NCI-H2107 (cell line): ENCODE results near the gene GNB4.

Source experiments
- DNase-seq: peaks from one replicate; lab custom pipeline; 2025; lab: John Stamatoyannopoulos, UW

Gene GNB4

DNA sequence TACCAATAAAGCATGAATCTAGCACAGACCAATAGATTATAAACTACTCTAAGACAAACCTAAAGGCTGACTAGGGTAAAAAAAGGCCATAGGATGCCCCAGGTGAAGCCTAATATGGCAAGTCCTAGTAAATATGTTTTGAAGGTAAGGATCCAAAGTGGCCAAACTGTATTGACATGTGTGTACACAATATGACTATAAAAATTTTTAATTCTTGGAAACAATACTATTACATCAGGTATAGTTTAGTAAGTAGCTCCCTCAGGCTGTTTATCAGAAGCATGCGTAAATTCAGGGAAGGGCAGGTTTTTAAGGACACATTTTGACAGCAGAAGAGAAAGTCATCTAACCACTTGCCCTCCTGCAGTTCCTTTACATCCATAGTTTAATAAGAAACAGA lies 18.8 kb downstream of the GNB4 start:
- no peak for DNase-seq

DNA sequence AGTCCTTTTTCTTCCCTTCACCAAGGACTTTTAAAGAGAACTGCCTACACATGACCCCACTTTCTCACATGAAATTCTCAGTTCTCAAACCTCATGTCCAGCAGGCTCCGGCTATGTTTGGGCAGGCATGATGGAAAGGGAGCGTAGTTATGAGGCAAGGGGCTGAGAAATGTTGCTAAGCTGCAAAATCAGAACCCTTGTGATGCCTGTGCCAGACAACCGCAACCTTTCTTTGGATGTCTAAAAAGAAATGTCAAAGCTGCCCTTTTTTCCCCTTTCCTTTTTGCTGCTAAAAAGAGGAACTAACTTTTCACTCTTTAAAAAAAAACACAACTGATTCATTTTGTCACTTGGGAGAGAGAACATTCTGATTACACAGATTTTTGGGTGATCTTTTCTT lies 19.2 kb downstream of the GNB4 start:
- DNase-seq, result no peak

DNA sequence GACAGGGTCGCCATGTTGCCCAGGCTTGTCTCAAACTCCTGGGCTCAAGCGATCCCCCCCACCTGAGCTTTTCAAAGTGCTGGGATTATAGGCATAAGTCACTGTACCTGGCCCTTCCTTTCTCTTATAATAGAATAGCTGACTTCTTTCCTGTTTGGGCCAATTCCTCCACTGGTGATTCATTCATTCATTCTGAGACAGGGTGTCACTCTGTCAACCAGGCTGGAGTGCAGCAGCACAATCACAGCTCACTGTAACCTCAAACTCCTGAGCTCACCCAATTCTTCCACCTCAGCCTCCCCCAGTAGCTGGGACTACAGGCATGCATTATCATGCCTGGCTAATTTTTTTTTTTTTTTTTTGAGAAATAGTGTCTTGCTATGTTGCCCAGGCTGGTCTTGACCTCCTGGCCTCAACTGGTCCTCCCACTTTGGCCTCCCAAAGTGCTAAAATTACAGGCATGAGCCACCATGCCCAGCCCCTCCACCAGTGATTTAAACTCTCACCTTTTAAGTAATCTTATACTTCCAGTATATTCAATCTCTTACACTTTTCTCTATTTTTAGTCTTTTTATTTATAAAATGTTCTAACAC lies 20.9 kb downstream of the GNB4 start:
- no peak for DNase-seq

DNA sequence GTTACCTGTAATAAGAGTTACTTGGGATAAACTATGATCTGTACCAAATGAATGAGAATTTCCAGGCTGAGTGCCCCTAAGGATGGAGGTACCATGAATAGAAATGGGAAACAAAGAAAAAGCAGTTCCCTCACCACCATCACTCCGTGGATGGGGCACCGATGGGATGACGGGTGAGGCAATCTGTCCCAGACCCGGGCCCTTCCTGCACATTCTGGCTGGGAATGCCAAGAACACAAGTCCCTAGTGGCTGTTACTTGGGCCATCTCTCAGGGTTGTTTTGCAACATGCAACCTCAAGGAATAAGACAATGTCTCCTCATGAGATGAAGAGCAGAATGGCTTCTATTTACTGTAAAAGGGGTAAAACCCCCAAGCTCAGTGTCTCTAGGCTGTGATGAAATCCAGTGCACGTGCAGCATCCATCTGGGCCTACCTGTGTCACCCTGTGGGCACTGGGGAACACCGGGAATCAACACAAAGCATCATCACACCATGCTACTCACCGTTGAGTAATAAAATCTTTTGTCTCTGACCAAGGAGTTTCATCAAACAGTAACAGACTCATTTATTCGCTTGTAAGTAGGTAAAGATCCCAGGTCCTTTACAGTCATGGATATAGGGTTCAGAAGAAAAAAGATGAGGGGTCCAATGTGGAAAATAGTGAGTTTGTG lies 22.3 kb downstream of the GNB4 start:
- no peak for DNase-seq

DNA sequence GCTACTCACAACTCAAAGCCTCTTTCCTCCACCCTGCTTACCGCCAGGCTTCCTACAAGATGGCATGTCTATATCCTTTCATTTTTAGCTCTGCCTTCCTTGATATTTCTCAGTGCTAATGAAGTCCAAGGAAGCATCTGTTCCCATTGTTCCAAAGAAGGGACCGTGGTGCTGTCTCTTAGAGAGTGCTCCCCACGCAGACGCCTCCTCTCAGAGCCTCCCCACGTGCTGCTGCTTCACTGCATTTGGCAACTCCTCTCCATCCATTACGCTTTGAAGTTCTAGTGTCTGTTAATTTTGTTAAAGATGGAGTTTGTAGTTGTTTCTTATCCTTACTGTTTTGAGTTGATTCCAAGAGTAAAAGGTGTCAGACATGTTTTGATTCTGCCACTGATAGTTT lies 26.2 kb downstream of the GNB4 start:
- no peak for DNase-seq

DNA sequence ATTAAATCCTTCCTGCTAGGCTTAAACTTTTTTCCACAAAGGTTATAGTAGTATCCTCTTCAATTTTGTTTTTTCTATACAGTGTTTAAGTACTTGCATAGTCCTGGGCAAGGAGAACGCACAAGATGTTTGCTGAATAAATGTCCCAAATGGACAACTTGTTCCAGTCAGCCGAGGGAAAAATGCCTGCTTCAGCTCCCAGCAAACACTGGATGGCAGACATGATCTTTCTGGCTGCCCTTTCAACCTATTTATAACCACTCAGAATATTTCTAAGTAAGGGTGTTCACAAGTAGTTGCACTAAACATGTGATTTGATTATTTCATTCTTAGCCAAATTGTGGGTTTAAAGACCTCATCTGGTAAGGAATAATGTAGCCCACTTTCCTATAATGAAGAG lies 29.8 kb downstream of the GNB4 start:
- no peak for DNase-seq

DNA sequence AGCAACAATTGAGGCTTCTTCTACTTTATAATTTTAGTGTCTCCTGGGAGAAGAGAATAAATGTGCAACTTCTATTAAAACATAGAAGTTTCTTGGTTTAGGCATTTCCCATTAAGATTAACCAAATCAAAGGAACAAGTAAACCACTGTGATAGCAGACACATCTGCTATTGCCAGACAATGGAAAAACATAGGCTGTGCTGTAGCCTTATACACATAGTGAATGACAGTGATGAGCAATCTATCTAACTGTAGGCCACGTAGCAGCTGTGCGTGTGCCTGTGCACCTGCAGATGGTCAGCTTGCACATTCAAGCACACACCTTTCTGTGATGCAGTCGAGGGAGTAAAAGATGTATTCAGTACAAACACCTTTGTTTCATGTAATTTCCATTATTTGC lies 32.7 kb downstream of the GNB4 start:
- DNase-seq, result no peak

DNA sequence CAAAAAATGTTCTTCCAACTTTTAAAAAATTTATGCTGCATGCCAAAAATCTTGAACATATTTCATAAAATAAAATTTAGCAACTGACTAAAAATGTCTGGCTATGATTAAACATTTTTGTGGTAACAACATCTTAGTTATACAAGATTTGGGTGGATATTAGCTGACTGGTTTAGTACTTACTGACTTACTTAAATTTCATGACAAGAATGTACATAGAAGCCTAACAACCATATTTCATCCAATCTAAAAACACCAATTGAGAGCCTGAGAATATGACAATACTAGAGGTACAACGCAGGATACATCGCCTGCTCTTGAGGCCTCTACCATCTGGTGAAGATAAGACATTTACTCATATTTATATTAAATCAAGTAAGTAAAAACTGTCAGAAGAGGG lies 34.6 kb downstream of the GNB4 start:
- DNase-seq, result no peak

DNA sequence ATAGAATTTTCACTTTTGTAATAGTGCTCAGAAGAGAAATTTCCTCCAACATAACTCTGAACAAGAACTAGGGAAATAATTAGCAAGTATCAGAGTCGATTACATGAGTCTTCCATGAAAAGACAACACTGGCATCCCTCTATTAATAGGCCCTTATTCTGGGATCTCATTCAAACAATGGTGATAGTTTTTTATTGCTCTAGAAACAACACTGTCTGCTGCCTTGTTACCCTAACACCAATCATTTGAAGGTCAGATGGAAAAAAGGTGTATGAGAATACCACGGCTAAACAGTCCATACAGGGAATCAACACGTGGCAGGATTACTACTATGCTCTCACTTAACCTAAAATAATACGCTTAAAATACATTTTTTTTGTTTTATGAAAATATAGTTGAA lies 35.9 kb downstream of the GNB4 start:
- no peak for DNase-seq

DNA sequence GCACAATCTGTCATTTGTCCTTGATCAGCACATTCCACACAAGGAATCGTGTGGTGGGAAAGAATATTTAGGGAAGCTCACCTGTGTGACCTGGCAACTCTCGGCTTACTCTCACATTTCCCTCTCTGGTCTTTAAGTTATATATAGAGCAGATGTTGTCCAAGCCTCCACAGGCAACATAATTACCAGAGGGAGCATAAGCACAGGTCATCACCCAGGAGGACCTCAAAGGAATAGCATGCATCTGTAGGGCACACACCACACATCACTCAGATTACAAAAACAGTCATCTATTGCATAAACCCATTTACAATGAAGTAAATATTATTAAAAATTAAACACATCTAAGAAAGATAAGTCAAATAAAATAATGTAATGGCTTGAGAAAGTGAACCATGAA lies 36.5 kb downstream of the GNB4 start:
- DNase-seq, result no peak

DNA sequence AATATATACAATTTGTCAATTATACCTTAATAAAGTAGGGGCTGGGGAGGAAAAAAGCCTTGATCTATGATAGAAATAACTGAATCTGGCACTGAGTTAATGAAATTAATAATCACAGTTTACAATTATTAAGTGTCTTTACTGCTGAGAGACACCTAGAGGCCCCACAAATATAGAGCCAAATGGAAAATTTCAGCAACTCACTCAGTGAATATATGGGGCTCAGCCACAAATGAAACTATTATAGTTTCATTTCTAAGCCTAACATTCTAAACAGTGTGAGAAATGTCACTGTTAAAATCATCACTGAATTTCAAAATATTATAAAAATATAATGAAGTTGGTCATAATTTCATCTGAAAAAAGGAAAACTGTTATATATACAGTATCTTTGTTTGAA lies 40.3 kb downstream of the GNB4 start:
- no peak for DNase-seq

DNA sequence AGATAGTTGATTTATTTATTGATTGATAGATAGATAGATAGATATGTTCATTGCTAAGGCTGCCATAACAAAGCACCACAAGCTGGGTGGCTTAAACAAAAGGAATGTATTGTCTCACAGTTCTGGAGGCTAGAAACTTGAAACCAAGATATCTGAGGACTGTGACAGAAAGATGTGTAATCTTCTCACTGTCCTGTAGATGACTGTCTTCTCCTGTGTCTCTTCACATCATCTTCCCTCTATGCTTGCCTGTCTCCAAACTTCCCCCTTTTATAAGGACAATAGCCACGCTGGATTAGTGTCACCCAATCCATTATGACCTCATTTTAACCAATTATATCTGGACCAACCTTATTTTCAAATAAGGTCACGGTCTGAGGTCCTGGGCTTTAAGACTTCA lies 40.9 kb downstream of the GNB4 start:
- DNase-seq, result no peak

DNA sequence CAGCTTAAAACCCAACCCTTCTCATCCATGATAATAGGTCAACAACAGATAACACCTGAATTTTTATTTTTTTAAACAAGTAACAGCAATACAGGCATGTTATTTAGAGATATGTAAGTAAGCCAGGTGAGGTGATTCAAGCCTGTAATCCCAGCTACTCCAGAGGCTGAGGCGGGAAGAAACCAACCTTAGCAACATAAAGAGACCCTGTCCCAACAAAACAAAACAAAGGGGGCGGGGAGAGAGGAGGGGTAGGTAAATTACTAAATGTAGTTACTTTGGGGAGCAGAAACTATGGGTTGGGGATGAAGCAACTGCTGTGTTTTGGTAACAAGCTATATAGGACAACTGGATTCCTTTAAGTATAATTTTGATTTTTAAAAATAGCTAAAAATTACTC lies 47.0 kb downstream of the GNB4 start:
- no peak for DNase-seq

DNA sequence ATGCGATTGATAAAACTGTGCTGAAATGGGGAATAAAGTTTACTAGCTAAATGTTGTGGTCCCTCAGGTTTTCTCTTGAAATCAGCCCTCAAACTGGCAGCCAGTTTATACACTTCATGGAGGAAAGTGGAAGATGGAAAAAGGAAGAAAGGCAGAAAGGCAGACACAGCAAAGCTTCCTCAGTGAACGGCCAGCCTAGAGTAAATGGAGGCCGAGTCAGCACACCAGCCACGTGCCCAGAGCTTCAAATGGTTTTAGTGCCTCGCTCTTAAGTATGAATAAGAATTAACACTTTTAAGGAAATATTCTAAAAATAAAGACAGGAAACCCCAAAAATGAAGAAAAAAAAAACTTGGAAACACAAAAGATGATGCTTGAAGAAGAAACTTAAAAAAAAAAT lies 48.3 kb downstream of the GNB4 start:
- DNase-seq, result no peak

DNA sequence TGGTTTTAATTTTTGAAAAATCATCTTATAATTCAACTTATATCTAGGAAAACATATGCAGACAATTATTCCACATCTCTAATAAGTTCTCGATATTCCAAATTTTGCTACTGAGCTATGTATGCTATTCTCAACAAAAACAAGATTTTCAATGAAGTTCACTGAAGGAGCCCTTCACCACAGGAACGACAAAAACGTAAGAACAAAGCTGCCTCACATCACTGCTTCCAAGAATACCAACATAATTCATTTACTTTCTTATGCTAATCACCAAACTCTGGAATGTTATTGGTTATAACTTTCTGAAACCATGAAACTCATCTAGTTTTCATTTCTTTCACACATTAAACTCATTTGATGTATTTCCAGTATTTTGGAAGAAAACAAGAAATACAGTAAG lies 49.7 kb downstream of the GNB4 start:
- no peak for DNase-seq

DNA sequence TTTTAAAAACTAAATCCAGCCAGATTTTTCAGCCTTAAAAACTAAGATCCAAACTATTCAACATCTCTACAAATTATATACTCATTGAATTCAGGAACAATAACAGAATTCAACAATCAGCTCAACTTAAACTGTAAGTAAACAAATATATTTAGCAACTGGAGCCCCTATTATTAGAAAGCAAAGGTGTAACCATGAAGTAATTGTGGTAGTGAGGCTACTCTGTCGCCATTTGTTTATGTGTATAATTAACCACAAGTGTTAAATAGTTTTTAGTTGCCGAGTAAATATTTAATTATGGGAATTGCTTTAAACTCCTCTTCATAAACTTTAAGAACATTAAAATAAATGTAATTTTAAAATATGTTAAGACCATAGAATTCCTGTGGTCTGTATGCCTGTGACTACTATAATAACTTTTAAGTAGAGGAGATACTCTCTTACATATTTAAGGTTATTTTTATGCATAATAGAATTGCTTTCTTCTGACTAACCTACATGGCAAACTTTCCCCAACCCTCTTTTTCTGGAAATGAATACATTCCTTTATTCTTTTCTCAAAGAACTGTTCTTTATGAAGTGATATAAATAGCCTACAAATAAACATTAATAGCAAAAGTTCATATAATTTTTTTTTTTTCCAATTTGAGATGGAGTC lies 52.6 kb downstream of the GNB4 start:
- no peak for DNase-seq

DNA sequence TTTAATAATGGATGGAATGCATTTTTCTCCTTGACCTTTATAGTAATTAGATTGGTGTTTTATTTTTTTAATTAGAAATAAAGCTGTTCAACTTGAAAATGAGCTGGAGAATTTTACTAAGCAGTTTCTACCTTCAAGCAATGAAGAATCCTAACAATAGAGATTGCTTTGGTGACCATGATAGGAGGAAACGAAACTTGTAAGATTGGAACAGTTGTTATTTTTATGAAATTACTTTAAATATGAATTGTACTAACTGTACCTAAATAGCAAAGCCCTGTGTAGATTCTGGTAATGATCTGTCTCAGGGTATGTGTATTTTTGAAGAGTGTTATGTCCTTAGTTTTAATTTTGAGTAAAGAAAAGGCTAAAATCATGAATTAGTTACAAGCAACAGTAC lies 59.4 kb downstream of the GNB4 start:
- no peak for DNase-seq

DNA sequence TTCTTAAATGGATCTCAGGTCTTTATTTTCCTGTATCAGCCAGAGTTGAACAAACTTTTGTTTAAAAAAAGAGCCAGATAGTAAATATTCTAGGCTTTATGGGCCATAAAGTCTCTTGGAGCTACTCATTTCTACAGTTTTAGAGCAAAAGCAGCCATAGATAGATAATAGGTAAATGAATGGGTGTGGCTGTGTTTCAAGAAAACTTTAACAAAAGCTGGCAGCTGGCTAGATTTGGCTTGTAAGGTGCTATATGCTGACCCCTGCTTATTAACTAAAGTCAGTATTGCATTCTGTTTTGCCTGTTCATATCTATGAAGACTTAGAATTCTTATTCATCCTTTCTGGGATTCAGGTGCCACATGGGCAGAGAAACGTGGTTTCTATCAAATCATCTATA lies 74.8 kb downstream of the GNB4 start:
- no peak for DNase-seq

DNA sequence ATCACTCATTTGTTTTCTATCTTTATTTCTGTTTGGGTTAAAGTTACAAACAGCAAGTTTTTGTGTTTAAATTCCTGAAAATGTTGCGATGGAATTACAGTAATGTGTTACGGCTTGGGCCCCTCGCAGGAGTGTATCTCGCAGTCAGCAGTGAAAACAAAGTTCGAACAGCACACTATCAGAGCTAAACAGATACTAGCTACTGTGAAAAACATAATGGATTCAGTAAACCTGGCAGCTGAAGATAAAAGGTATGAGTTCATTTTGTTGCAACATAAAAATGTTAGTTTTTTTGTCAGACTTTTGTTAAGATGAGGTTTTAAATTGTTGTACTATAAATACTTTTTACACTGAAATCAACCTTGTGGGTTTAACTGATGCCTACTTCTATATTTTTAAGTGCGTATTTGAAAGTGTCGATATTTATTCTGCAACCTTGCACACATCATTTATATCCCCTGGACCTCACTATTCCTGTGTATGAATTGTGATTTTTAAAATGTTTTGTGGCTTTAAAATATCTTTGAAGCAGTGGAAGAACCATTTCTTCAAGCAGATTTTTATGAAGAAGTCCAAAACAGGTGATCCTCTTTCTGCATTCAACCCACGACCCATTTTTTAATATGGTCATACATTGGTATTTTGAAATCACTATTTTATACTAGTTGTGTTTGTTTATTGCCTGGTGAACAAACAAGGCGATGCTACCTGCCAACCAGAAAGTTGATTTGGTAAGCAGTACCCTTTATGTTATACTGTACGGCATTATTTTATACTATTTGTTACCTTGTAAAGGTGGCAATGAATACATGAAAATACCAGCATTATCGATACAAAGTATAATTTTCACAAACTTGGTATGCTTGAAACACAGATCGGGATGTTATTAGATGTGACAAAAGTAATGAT lies 75.9 kb downstream of the GNB4 start:
- DNase-seq, result no peak

DNA sequence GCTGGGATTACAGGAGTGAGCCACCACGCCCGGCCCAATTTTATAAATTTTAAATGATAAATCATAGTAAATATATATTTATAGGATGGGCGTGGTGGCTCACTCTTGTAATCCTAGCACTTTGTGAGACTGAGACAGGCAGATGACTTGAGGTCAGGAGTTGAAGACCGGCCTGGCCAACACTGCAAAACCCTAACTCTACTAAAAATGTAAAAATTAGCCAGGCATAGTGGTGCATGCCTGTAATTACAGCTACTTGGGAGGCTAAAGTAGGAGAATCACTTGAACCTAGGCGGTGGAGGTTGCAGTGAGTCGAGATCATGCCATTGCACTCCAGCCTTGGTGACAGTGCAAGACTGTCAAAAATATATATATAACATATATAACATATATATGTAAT lies 77.3 kb downstream of the GNB4 start:
- no peak for DNase-seq

DNA sequence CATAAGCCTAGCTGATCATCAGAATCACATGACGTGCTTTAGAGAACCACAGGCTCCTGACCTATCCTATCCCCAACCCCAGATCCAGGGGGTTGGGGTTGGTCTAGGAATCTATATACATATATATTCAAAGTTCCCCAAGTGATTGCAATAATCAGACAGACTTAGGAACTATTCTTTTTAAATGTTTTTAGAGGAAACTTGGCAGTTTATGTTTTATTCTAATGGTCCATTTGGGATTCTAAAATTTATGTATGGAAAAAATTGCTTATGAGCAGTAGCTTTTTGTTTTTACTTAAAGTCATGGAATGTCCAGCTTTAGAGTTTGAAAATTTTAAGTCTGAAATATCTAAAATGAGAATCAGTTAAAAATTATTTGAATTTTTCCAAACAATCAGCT lies 81.6 kb downstream of the GNB4 start:
- DNase-seq, result no peak

DNA sequence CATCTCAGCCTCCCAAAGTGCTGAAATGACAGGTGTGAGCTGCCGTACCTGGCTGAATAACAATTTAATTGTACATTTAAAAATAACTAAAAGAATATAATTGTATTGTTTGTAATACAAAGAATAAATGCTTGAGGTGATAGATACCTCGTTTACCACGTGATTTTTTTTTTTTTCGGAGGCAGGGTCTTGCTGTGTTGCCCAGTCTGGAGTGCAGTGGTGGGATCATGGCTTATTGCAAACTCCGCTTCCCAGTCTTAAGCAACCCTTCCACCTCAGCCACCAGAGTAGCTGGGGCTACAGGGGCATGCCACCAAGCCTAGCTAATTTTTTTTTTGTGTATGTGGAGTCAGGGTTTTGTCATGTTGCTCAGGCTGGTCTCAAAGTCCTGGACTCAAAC lies 87.9 kb downstream of the GNB4 start:
- DNase-seq, result no peak

DNA sequence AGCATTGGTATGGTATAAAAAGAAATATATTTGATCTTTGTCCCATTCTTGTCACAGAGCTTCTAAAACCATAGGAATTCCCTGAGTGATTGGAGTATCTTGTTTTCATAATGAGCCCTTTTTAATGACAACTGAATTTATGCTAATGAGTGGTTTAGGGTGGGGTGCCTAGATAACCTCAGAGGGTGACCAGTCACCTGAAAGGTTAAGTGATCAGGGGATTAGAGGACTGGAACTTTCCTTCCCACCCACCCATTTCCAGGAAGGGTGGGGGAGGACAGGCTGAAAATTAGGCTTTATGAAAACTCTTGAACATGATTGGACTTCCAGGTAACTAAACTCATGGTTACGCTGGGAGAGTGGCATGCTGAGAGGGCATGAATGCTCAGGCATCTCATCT lies 95.3 kb downstream of the GNB4 start:
- DNase-seq, result no peak
